Esophagus squamous epithelium (tissue), 4 donors: ENCODE measurements around the gene PAPOLA.

Source experiments
- POLR2A ChIP-seq, 4 donors: fragments of 450-650 bp; IDR thresholded peaks; one replicate each; pipeline ENCODE4 v1.6.1; 2017; ENCODE audit warnings: antibody characterized with exemption in 4 of 4, mild to moderate bottlenecking in 4 of 4, moderate library complexity in 3 of 4
- TF ChIP-seq, protein P1 (sequence below), 6 experiments: fragments of 450-650 bp in 4 of 6; fragments of 200-600 bp in 2 of 6; sonication (generic) in 2 of 6; IDR thresholded peaks; one replicate each; pipeline ENCODE4 v1.5.1; 2016 to 2019; ENCODE audit warnings: antibody characterized with exemption in 6 of 6, mild to moderate bottlenecking in 4 of 6, moderate library complexity in 4 of 6

DNA sequence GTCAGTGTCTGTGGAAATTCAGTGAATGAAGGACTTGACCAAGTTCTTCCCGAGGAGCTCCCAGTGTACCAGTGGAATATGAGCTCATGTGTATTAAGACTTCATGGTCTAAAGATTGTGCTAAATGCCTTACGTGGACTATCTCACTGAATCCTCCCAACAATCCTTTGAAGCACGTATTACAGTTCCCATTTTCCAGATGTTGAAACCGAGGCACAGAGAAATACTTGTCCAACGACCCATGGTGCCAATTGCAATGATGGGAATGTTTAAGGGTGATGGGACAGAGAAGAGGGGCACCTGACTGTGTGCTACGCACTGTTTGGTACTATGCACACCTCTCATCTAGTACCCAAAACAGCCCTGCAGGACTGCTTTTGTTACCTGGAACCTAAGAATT lies 77.2 kb downstream of the PAPOLA start:
- TF ChIP-seq POLR2A (IDR thresholded peaks at IDR 0.05), result no peak
- TF ChIP-seq, protein P1, sequence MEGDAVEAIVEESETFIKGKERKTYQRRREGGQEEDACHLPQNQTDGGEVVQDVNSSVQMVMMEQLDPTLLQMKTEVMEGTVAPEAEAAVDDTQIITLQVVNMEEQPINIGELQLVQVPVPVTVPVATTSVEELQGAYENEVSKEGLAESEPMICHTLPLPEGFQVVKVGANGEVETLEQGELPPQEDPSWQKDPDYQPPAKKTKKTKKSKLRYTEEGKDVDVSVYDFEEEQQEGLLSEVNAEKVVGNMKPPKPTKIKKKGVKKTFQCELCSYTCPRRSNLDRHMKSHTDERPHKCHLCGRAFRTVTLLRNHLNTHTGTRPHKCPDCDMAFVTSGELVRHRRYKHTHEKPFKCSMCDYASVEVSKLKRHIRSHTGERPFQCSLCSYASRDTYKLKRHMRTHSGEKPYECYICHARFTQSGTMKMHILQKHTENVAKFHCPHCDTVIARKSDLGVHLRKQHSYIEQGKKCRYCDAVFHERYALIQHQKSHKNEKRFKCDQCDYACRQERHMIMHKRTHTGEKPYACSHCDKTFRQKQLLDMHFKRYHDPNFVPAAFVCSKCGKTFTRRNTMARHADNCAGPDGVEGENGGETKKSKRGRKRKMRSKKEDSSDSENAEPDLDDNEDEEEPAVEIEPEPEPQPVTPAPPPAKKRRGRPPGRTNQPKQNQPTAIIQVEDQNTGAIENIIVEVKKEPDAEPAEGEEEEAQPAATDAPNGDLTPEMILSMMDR (IDR thresholded peaks at IDR 0.05), result no peak
